Esophagus (tissue), 2 donors: Measurements from ENCODE around the gene ZNF821. TPM values are rescaled to one million over a fixed set of nuclear protein-coding genes. Genes with fewer than 3 reads are reported as not detected.

Experiments
- H3K27ac ChIP-seq, 2 donors: one replicate each; pipeline ENCODE4 v1.5.1; 2013; ENCODE audit warnings: low read depth in 2 of 2, mild to moderate bottlenecking in 2 of 2, inconsistent platforms in 1 of 2, low read length in 1 of 2, moderate library complexity in 1 of 2
- H3K27me3 ChIP-seq, 2 donors: one replicate each; pipeline ENCODE4 v1.6.1; 2013; ENCODE audit warnings: low read length in 2 of 2, control low read depth in 1 of 2, mild to moderate bottlenecking in 1 of 2; ENCODE audit not compliant: insufficient read depth in 2 of 2, control insufficient read depth in 1 of 2
- H3K36me3 ChIP-seq, 2 donors: one replicate each; pipeline ENCODE4 v1.6.1; 2013; ENCODE audit warnings: low read length in 1 of 2; ENCODE audit not compliant: control insufficient read depth in 2 of 2, insufficient read depth in 2 of 2
- H3K4me1 ChIP-seq, 2 donors: one replicate each; pipeline ENCODE4 v1.6.1; 2013; ENCODE audit warnings: low read length in 1 of 2; ENCODE audit not compliant: control insufficient read depth in 2 of 2, insufficient read depth in 2 of 2
- H3K4me3 ChIP-seq, 2 donors: one replicate each; pipeline ENCODE4 v1.5.1; 2013; ENCODE audit warnings: low read length in 2 of 2, mild to moderate bottlenecking in 2 of 2, low read depth in 1 of 2, moderate library complexity in 1 of 2
- H3K9me3 ChIP-seq, 2 donors: one replicate each; pipeline ENCODE4 v1.6.1; 2013; ENCODE audit warnings: mild to moderate bottlenecking in 2 of 2, low read depth in 1 of 2, low read length in 1 of 2, moderate library complexity in 1 of 2; ENCODE audit not compliant: control insufficient read depth in 2 of 2, insufficient read depth in 1 of 2
- WGBS, 2 donors: extraction: QIAGEN DNeasy Blood & Tissue Kit; methylation state at CpG; one replicate each; pipeline ENCODE4 v1.1.7; 2013; 5-methylcytosine and 5-hydroxymethylcytosine counted together
- polyA plus RNA-seq, 2 donors: library from polyadenylated mRNA; stranded (reverse); fragments of 200-250 nt; gene quantifications; one replicate each; pipeline ENCODE4 v1.2.3, GENCODE V29; 2013
- donor health status: healthy with polysubstance abuse.
- donor health status: Bipolar disorder and iron deficiency.

Gene ZNF821
- polyA plus RNA-seq, 2 donors = 3.5 to 4.0 TPM

DNA sequence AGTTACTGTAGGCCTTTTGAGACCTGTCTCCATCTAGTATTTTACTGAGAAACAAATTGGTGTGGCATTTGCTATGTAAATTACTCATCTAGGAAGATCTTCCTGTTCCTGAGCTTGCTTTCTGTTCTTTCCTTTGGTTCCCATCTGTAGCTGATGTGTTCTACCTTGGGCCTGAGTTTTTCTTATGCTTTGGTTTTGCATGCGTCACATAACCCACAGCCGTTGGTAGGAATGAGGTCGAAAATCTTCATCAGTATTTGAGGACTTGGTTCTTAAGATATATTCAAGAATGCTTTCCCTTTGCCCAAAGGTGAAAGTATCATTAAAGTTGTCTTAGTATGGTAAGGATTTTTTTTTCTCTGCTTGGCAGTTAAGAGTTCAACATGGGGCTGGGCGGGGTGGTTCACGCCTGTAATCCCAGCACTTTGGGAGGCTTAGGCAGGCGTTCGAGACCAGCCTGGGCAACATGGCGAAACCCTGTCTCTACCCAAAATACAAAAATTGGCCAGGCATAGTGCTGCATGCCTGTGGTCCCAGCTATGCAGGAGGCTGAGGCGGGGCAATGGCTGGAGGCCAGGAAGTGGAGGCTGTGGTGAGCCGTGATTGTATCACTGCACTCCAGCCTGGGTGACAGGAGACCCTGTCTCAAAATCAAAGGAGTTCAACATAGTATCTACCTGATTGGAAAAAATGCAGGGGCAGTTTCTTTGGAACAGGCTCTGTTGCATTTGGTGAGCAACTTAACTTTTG lies 40.1 kb upstream of the ZNF821 start:
- Histone ChIP-seq H3K9me3 (peaks cover 4 to 5% of the 10 kb centered on the region in 2 donors), H3K4me3 (no peak overlapping the region), H3K36me3 (peaks cover 31 to 40% of the 10 kb centered on the region in 2 donors), H3K4me1 (peaks cover 0 to 5% of the 10 kb centered on the region in 2 donors), H3K27ac (no peak overlapping the region), H3K27me3 (no peaks in the 10 kb centered on the region)
- 80 to 82% methylated on average over 10 of the region's 10 CpGs for WGBS, 2 donors

DNA sequence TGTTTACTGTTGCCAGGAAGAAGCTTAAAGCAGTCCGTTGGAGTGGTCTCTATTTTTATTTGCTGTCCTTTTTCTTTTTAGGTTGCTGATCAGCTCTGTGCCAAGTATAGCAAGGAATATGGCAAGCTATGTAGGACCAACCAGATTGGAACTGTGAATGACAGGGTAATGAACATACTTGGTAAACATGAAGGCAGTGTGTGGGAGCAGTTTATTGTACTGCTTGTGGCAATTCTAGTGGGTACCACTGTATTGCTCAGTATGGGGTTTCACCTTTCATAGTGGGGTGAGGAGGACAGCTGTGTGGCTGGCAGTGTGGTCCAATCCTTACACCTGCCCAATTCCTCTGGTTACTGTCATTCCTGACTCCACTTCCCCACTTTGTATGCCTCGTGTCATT lies 36.7 kb upstream of the ZNF821 start:
- Histone ChIP-seq H3K4me3 (no peak overlapping the region), H3K36me3 (peaks cover 26 to 33% of the 10 kb centered on the region in 2 donors), H3K27ac (no peak overlapping the region), H3K4me1 (no peaks in the 10 kb centered on the region), H3K27me3 (no peaks in the 10 kb centered on the region), H3K9me3 (peaks cover 4 to 5% of the 10 kb centered on the region in 2 donors)
- 78 to 92% methylated on average over 2 of the region's 2 CpGs for WGBS, 2 donors

DNA sequence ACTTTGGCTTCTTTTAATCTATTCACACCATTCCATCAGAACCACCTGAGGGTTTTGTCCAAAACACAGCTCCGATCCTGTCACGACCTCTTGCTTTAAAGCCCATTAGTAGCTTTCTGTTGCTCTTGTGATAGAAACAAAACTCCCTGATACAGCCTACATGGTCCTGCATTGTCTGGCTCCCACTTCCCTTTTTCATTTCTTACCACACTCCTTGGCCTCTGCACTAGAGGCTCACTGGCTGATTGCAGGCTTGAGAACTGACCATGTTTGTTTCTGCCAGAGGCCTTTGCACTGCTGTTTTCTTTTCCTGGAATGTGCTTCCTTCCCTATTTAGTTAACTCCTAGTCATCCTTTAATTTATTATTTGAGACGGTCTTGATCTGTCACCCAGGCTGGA lies 35.1 kb upstream of the ZNF821 start:
- Histone ChIP-seq H3K9me3 (peaks cover 4 to 5% of the 10 kb centered on the region in 2 donors), H3K4me3 (no peak overlapping the region), H3K27me3 (no peaks in the 10 kb centered on the region), H3K27ac (no peak overlapping the region), H3K36me3 (peaks cover 21 to 26% of the 10 kb centered on the region in 2 donors), H3K4me1 (no peaks in the 10 kb centered on the region)
- WGBS, 2 donors = 68 to 82% methylated on average over 3 of the region's 3 CpGs

DNA sequence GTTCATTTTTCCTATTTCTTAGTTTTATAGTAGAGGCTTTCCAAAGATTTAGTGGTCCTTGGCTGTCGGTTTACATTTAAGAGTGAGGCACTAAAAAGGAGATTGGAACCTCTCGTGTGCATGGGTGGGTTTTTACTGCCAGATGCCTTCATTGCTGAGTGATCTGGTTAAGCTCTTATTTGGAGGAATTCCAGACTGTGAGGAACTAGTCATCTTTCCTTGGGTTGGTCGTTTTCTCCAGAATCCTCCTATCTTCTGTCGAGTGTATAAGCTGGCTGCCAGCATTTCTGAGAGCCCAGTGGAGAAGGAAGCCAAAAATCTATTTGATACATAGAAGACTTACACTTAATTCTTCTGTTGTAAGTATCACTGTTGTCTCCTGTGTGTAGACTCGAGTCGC lies 33.9 kb upstream of the ZNF821 start:
- no peaks in the 10 kb centered on the region for H3K27me3 ChIP-seq
- peaks cover 4 to 5% of the 10 kb centered on the region in 2 donors for H3K9me3 ChIP-seq
- no peaks in the 10 kb centered on the region for H3K4me1 ChIP-seq
- H3K4me3 ChIP-seq = no peak overlapping the region
- 65 to 75% methylated on average over 6 of the region's 6 CpGs for WGBS, 2 donors
- H3K36me3 ChIP-seq = peaks cover 16 to 23% of the 10 kb centered on the region in 2 donors
- H3K27ac ChIP-seq = no peak overlapping the region

DNA sequence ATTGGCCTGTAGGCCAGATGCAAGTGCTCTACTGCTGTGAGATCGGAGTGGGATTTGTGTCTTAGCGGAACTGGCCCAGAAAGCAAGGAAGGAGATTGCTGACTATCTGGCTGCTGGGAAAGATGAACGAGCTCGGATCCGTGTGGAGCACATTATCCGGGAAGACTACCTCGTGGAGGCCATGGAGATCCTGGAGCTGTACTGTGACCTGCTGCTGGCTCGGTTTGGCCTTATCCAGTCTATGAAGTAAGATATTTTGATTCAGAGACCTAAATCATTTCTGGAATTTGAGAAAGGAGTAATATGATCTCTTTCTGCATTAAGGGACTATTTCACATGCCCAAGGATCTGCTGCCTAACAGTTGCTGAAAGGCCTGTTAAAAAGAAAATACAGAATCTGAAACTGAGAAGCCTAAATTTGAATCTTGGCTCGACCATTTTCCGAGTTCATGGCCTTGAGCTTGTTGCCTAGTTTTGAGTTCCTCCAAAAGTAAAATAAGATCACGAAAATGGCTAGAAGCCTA lies 32.5 kb upstream of the ZNF821 start:
- Histone ChIP-seq H3K4me1 (no peaks in the 10 kb centered on the region), H3K27me3 (no peaks in the 10 kb centered on the region), H3K36me3 (peaks cover 13 to 14% of the 10 kb centered on the region in 2 donors), H3K4me3 (no peak overlapping the region), H3K9me3 (peaks cover 4 to 5% of the 10 kb centered on the region in 2 donors), H3K27ac (no peak overlapping the region)
- 90% methylated on average over 10 to 11 of the region's 11 CpGs for WGBS, 2 donors

DNA sequence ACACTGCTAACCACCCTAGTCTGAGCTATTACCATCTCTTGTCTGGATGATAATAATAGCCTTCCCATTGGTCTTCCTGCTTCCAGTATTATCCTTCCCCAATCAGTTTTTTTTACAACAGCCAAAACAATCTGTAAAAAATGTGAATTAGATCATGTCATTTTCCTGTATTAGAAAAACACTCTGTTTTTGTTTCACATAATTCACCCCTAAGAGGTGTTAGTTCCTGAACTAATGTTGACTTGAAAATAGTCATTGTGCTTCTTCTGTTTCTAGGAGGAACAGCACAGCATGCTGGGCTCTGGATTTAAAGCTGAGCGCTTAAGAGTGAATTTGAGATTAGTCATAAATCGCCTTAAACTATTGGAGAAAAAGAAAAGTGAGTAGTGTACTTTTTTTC lies 31.4 kb upstream of the ZNF821 start:
- H3K4me1 ChIP-seq = no peaks in the 10 kb centered on the region
- H3K4me3 ChIP-seq = no peak overlapping the region
- no peaks in the 10 kb centered on the region for H3K27me3 ChIP-seq
- H3K9me3 ChIP-seq = peaks cover 4 to 5% of the 10 kb centered on the region in 2 donors
- peaks cover 6 to 10% of the 10 kb centered on the region in 2 donors for H3K36me3 ChIP-seq
- no peak overlapping the region for H3K27ac ChIP-seq
- WGBS, 2 donors = 96 to 98% methylated on average over 2 of the region's 2 CpGs

DNA sequence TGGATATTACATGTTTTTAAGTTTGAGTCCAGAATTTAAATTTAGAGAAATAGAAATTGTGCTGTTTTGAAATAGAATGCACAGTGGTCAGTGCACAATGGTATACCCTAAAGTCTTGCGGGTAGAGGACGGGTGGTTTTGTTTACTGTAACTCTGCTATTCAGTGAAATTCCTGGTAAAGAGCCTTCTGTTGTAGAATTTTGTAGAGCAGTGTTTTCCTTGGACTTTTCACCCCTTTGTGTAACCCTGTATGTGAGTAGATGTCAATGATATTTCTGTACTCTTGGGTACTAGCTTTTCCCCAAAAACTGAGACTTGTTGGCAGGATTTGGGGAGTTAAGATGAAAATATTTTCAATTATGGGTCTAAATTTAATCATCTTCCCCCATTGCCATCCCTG lies 30.8 kb upstream of the ZNF821 start:
- 68 to 70% methylated on average over 2 of the region's 2 CpGs for WGBS, 2 donors
- H3K27ac ChIP-seq = no peak overlapping the region

DNA sequence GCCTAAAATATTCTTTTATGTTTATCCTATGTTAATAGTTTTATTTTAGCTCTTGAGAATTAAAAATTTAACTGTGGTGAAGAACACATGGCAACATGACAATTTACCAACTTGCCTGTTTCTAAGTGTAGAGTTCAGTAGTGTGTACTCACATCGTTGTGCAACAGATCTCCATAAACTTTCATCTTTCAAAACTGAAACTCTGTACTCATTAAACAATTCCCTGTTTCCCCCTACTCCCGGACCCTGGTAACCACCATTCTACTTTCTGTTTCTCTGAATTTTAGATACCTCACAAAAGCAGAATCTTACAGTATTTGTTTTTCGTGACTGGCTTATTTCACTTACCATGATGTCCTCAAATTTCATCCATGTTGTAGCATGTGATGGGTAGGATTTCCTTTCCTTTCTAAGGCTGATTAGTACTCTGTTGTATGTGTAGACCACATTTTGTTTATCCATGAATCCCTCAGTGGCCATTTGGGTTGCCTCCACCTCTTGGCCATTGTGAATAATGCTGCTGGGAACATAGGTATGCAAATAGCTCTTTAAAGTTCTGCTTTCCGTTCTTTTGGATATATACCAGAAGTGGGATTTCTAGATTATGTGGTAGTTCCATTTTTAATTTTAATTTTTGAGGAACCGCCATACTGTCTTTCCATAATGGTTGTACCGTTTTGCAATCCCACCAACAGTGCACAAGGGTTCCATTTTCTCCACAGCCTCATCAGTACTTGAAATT lies 28.7 kb upstream of the ZNF821 start:
- no peaks in the 10 kb centered on the region for H3K9me3 ChIP-seq
- H3K36me3 ChIP-seq = peaks cover 6% of the 10 kb centered on the region in 2 donors
- no peak overlapping the region for H3K27ac ChIP-seq
- H3K4me1 ChIP-seq = no peaks in the 10 kb centered on the region
- no peak overlapping the region for H3K4me3 ChIP-seq
- 85% methylated on average over 6 of the region's 6 CpGs for WGBS, 2 donors
- H3K27me3 ChIP-seq = no peaks in the 10 kb centered on the region

More for the DNA sequence above, 30.8 kb upstream of the ZNF821 start:
- Histone ChIP-seq H3K4me3 (no peak overlapping the region), H3K27me3 (no peaks in the 10 kb centered on the region), H3K9me3 (peaks cover 4 to 5% of the 10 kb centered on the region in 2 donors), H3K36me3 (peaks cover 6 to 10% of the 10 kb centered on the region in 2 donors), H3K4me1 (no peaks in the 10 kb centered on the region)

DNA sequence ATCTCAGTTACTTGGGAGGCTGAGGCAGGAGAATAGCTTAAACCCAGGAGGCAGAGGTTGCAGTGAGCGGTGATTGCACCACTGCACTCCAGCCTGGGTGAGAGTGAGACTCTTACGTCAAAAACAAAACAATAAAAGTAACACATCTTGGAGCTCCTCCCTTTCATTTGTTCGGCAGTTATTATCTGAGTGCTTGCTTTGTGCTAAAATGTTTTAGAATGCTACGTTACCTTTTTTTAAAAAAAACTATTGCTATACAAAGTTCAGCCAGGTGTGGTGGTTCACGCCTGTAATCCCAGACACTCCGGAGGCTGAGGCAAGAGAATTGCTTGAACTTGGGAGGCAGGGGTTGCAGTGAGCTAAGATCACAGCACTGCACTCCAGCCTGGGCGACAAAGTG lies 27.1 kb upstream of the ZNF821 start:
- H3K9me3 ChIP-seq = no peaks in the 10 kb centered on the region
- peaks cover under 1 to 6% of the 10 kb centered on the region in 2 donors for H3K36me3 ChIP-seq
- H3K27me3 ChIP-seq = no peaks in the 10 kb centered on the region
- H3K4me1 ChIP-seq = no peaks in the 10 kb centered on the region
- 81 to 90% methylated on average over 7 of the region's 7 CpGs for WGBS, 2 donors
- no peak overlapping the region for H3K27ac ChIP-seq
- H3K4me3 ChIP-seq = no peak overlapping the region
